ENCODE data around the gene LYPD6.

GRCh38 chr2:149346272-149346671 is 15.9 kb downstream of the LYPD6 start:
- TF ChIP-seq RFX5 (IDR thresholded peaks at IDR 0.05; ENCODE audit: low read depth, low read length) (no peak), EZH2 (IDR thresholded peaks at IDR 0.05; ENCODE audit: borderline replicate concordance, low read depth, low read length) (no peak), POLR2A (conservative IDR thresholded peaks at IDR 0.05) (no peak), ZBTB7A (IDR thresholded peaks at IDR 0.05; ENCODE audit: borderline replicate concordance, control insufficient read depth, low read depth, low read length) (no peak), U2AF1 (optimal IDR thresholded peaks at IDR 0.05; ENCODE audit: low read depth, low read length) (no peak), HINFP (tag; conservative IDR thresholded peaks at IDR 0.05; ENCODE audit: low read depth) (no peak), CHD1 (IDR thresholded peaks at IDR 0.05; ENCODE audit: low read length) (no peak), POLR2B (IDR thresholded peaks at IDR 0.05; ENCODE audit: low read depth, partially characterized antibody) (no peak), ADNP (tag; IDR thresholded peaks at IDR 0.05) (no peak), ZFX (CRISPR knock-in tag; IDR thresholded peaks at IDR 0.05) (no peak)
